GM19351 (cell line): ENCODE data around the gene METAP1.
"Not testable (repeated sequence)": the region's sequence is repeated elsewhere in the genome, so short reads cannot be mapped to it uniquely, and the experiment has no call there.

Experiments used
- ATAC-seq: cut with Tn5 transposase; IDR thresholded peaks from one replicate; pipeline ENCODE4 v1.9.1; 2021; ENCODE audit warnings: mild to moderate bottlenecking, moderate library complexity; ENCODE audit not compliant: unreplicated experiment

Gene METAP1

GRCh38 chr4:99054428-99054994 lies 59.0 kb downstream of the METAP1 start:
- peak; percentile 47 for ATAC-seq

GRCh38 chr4:99058228-99058627 lies 62.7 kb downstream of the METAP1 start:
- ATAC-seq = no peak

GRCh38 chr4:99059550-99059949 lies 64.0 kb downstream of the METAP1 start:
- ATAC-seq = no peak

GRCh38 chr4:99061048-99061700 lies 65.7 kb downstream of the METAP1 start:
- no peak for ATAC-seq

GRCh38 chr4:99062120-99062519 lies 66.6 kb downstream of the METAP1 start:
- no peak for ATAC-seq

GRCh38 chr4:99065521-99065920 lies 70.0 kb downstream of the METAP1 start:
- ATAC-seq = not testable (repeated sequence)

- ATAC-seq = no peak
These were observed 72.1 kb downstream of the METAP1 start for GRCh38 chr4:99067617-99068016.

GRCh38 chr4:99071159-99071558 lies 75.6 kb downstream of the METAP1 start:
- ATAC-seq = no peak

GRCh38 chr4:99074816-99075215 lies 79.3 kb downstream of the METAP1 start:
- ATAC-seq = no peak

- ATAC-seq = no peak
These were observed 80.9 kb downstream of the METAP1 start for GRCh38 chr4:99076292-99076976.

- ATAC-seq = no peak
These were observed 81.7 kb downstream of the METAP1 start for GRCh38 chr4:99077177-99077576.

- no peak for ATAC-seq
These were observed 82.8 kb downstream of the METAP1 start for GRCh38 chr4:99078336-99078735.

GRCh38 chr4:99078931-99079624 lies 83.6 kb downstream of the METAP1 start:
- no peak for ATAC-seq

- ATAC-seq = no peak
These were observed 84.2 kb downstream of the METAP1 start for GRCh38 chr4:99079625-99080295.

GRCh38 chr4:99080869-99081268 lies 85.3 kb downstream of the METAP1 start:
- ATAC-seq = not testable (repeated sequence)

- ATAC-seq = no peak
These were observed 86.7 kb downstream of the METAP1 start for GRCh38 chr4:99082192-99082591.

- no peak for ATAC-seq
These were observed 89.1 kb downstream of the METAP1 start for GRCh38 chr4:99084595-99084994.

- peak; percentile 29 for ATAC-seq
These were observed 92.5 kb downstream of the METAP1 start for GRCh38 chr4:99088023-99088449.

GRCh38 chr4:99088481-99089365 lies 93.2 kb downstream of the METAP1 start, which contains the start of gene ADH5:
Gene ADH5 (minus strand): TSS chr4:99088788. CDS start chr4:99088700, 88 bp downstream.
- ATAC-seq = peak; percentile 90
